ENCODE results near the gene MYO7B. TPM values are rescaled to one million over a fixed set of nuclear protein-coding genes. Genes with fewer than 3 reads are reported as not detected.

Gene MYO7B
- total and polyA plus RNA-seq, 9 of the 15 experiments (the other 6 are each of a cell fraction or from before 2014, with no cell fraction given): 0.08 TPM; not detected in 8

DNA sequence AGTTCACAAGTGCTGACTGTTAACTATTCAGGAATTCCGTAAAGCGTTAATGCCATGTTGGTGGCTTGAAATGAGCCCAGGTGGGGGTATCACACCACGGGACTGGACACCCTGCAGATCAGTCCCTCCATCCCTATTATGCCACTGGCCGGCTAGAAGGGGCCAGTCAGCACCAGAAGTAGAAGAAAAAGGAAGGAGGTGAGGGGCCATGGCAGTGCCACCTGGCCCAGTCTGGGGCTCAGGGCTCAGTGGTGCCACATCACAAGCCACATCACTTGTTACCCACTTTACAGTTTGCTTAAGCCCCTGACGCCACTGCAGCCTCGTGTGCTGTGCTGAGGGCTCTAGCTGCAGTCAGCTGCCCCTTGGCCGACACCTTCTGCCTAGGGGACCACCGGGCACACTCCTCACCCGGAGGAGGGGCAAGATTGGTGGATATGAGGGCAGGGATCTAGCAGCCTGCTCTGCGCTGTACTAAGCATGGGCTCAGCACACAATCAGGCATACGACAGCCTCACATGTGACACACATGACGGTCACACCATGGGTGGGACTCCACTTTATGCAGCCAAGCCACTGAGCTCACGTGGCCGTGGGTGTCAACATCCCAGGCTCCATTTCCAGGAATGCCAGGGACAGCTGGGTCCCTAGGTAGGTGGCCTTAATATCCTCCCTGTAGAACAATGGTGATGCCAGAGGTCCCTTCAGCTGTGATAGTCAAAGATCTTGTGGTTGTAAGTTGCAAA lies 136.2 kb downstream of the MYO7B start:
- ChIA-PET POLR2A (interaction anchor here (0.6 kb wide), 1 partner anchor 381 kb away, joined by 3 read pairs; no protein-coding TSS in a partner anchor), CTCF (ENCODE audit: low intra/inter-chr PET ratio) (no interaction called here)
- Histone ChIP-seq H3K27ac (ENCODE audit: extremely low read depth, low read depth, low read length) (no peak overlapping the region), H3K4me1 (replicated peaks in 1 of 2; ENCODE audit: control insufficient read depth in 2 of 2, insufficient read depth in 2 of 2, low read length in 2 of 2) (peaks cover 0 to 17% of the 10 kb centered on the region in 2 experiments; a peak in 2 of 5 replicates), H3K79me2 (ENCODE audit: control insufficient read depth, insufficient read depth, low read length) (no peaks in the 10 kb centered on the region), H3K9me3 (replicated peaks; ENCODE audit: control insufficient read depth, insufficient read depth, low read depth, low read length) (no peaks in the 10 kb centered on the region), H2AFZ (ENCODE audit: low read depth, low read length) (no peak overlapping the region), H3K27me3 (ENCODE audit: control insufficient read depth in 2 of 2, insufficient read depth in 2 of 2, low read length in 2 of 2) (peaks cover 53 to 57% of the 10 kb centered on the region in 2 experiments), H3K9me1 (ENCODE audit: control insufficient read depth, insufficient read depth, low read length) (peaks cover 3% of the 10 kb centered on the region), H4K20me1 (replicated peaks; ENCODE audit: control insufficient read depth, insufficient read depth, low read length) (0 out of 2 replicates have a peak, but pooled peaks cover 7% of the 10 kb centered on the region), H3K9ac (ENCODE audit: insufficient read depth in 1 of 2, low read depth in 2 of 2, low read length in 2 of 2) (no peak overlapping the region), H3K36me3 (ENCODE audit: control insufficient read depth, insufficient read depth, low read length) (no peaks in the 10 kb centered on the region), H3K4me2 (ENCODE audit: insufficient read depth, low read length) (no peak overlapping the region), H3K4me3 (no peak overlapping the region)
- no TSS peak for BruUV-seq (replicated peaks)
- in situ Hi-C loops (cut with MboI): no loop called here
- FAIRE-seq (no peak), DNase-seq (ENCODE audit: extremely low read depth in 1 of 4, low spot score in 3 of 4) (no peak), ATAC-seq (no peak)
- WGBS (ENCODE audit: insufficient coverage, low coverage, missing lambda C conversion rate): 1% methylated on average over 14 of the region's 14 CpGs
- TF ChIP-seq, protein P1, sequence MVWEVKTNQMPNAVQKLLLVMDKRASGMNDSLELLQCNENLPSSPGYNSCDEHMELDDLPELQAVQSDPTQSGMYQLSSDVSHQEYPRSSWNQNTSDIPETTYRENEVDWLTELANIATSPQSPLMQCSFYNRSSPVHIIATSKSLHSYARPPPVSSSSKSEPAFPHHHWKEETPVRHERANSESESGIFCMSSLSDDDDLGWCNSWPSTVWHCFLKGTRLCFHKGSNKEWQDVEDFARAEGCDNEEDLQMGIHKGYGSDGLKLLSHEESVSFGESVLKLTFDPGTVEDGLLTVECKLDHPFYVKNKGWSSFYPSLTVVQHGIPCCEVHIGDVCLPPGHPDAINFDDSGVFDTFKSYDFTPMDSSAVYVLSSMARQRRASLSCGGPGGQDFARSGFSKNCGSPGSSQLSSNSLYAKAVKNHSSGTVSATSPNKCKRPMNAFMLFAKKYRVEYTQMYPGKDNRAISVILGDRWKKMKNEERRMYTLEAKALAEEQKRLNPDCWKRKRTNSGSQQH (CRISPR knock-in tag; IDR thresholded peaks at IDR 0.05): no peak
- TF ChIP-seq, protein P2, sequence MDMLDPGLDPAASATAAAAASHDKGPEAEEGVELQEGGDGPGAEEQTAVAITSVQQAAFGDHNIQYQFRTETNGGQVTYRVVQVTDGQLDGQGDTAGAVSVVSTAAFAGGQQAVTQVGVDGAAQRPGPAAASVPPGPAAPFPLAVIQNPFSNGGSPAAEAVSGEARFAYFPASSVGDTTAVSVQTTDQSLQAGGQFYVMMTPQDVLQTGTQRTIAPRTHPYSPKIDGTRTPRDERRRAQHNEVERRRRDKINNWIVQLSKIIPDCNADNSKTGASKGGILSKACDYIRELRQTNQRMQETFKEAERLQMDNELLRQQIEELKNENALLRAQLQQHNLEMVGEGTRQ (CRISPR knock-in tag; IDR thresholded peaks at IDR 0.05): no peak
- no peak for TF ChIP-seq ZNF41 (CRISPR knock-in tag; conservative IDR thresholded peaks at IDR 0.05)
- no peak for TF ChIP-seq STAG1 (CRISPR knock-in tag; IDR thresholded peaks at IDR 0.05; ENCODE audit: borderline replicate concordance)
- no peak for TF ChIP-seq MIER1 (IDR thresholded peaks at IDR 0.05; ENCODE audit: low read depth)
- TF ChIP-seq ZNF143 (CRISPR knock-in tag; IDR thresholded peaks at IDR 0.05): no peak
- TF ChIP-seq, protein P3, sequence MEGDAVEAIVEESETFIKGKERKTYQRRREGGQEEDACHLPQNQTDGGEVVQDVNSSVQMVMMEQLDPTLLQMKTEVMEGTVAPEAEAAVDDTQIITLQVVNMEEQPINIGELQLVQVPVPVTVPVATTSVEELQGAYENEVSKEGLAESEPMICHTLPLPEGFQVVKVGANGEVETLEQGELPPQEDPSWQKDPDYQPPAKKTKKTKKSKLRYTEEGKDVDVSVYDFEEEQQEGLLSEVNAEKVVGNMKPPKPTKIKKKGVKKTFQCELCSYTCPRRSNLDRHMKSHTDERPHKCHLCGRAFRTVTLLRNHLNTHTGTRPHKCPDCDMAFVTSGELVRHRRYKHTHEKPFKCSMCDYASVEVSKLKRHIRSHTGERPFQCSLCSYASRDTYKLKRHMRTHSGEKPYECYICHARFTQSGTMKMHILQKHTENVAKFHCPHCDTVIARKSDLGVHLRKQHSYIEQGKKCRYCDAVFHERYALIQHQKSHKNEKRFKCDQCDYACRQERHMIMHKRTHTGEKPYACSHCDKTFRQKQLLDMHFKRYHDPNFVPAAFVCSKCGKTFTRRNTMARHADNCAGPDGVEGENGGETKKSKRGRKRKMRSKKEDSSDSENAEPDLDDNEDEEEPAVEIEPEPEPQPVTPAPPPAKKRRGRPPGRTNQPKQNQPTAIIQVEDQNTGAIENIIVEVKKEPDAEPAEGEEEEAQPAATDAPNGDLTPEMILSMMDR (IDR thresholded peaks at IDR 0.05 in 2 of 3, conservative IDR thresholded peaks at IDR 0.05 in 1 of 3; ENCODE audit: insufficient read depth in 2 of 3, low read depth in 1 of 3, low read length in 3 of 3): no peak
- no peak for TF ChIP-seq YY1 (IDR thresholded peaks at IDR 0.05; ENCODE audit: borderline replicate concordance in 1 of 3, control insufficient read depth in 1 of 3, extremely low read depth in 1 of 3, insufficient read depth in 3 of 3, insufficient read length in 1 of 3, insufficient replicate concordance in 2 of 3, low read depth in 1 of 3, low read length in 2 of 3)
- TF ChIP-seq CREM (IDR thresholded peaks at IDR 0.05; ENCODE audit: low read depth): no peak
- intact Hi-C loops (cut with micrococcal nuclease): no loop called here

All from K562 (cell line).